ENCODE results near the gene CABP4.

CABP4 gene

DNA sequence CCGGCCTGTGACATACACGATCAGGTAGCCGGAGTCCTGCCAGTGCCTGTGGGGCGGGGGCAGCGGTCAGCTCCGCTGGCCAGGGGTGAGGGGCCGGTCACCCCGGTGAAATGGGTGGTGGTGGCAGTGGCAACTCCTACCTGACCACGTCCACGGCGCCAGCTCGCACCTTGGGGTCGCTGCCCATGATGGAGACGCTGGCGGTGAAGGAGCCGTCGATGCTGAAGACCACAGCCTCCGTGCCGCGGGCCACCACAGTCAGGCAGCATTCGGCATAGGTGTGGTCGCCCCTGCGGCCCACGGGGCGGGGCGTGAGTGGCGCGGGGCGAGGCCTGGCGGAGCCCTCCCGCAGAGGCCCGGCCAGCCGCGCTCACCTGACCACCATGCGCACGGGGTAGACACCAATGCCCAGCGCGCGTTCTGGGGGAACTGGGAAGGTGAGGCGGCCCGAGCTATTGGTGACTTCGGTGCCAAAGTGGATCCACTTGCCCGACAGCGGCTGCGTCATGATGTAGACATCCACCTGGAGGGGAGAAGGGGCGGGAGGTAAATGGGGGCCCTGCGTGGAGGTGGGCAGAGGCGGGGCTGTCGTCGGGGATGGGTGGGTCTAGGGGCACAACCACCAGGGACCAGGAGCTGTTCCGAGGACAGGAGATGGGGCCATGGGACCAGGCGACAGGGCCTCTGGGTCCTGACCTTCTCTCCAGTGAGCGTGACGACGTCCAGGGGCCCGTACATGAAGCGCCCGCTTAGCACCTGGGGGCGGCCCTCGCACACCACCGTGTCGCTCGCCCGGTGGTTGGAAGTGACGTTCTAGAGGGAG lies 38.6 kb downstream of the CABP4 start:
- no peak overlapping the region for H3K4me3 ChIP-seq (ENCODE audit: low read length)
- TF ChIP-seq, protein P1, sequence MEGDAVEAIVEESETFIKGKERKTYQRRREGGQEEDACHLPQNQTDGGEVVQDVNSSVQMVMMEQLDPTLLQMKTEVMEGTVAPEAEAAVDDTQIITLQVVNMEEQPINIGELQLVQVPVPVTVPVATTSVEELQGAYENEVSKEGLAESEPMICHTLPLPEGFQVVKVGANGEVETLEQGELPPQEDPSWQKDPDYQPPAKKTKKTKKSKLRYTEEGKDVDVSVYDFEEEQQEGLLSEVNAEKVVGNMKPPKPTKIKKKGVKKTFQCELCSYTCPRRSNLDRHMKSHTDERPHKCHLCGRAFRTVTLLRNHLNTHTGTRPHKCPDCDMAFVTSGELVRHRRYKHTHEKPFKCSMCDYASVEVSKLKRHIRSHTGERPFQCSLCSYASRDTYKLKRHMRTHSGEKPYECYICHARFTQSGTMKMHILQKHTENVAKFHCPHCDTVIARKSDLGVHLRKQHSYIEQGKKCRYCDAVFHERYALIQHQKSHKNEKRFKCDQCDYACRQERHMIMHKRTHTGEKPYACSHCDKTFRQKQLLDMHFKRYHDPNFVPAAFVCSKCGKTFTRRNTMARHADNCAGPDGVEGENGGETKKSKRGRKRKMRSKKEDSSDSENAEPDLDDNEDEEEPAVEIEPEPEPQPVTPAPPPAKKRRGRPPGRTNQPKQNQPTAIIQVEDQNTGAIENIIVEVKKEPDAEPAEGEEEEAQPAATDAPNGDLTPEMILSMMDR (IDR thresholded peaks at IDR 0.05; ENCODE audit: insufficient read depth, low read depth, low read length, missing control alignments), result no peak
- DNase-seq (ENCODE audit: low read depth), result no peak

GRCh38 chr11:67494371-67495233 lies 39.4 kb downstream of the CABP4 start:
- no peak overlapping the region for H3K4me3 ChIP-seq (ENCODE audit: low read length)
- no peak for DNase-seq (ENCODE audit: low read depth)
- TF ChIP-seq, protein P1 (IDR thresholded peaks at IDR 0.05; ENCODE audit: insufficient read depth, low read depth, low read length, missing control alignments), result no peak

DNA sequence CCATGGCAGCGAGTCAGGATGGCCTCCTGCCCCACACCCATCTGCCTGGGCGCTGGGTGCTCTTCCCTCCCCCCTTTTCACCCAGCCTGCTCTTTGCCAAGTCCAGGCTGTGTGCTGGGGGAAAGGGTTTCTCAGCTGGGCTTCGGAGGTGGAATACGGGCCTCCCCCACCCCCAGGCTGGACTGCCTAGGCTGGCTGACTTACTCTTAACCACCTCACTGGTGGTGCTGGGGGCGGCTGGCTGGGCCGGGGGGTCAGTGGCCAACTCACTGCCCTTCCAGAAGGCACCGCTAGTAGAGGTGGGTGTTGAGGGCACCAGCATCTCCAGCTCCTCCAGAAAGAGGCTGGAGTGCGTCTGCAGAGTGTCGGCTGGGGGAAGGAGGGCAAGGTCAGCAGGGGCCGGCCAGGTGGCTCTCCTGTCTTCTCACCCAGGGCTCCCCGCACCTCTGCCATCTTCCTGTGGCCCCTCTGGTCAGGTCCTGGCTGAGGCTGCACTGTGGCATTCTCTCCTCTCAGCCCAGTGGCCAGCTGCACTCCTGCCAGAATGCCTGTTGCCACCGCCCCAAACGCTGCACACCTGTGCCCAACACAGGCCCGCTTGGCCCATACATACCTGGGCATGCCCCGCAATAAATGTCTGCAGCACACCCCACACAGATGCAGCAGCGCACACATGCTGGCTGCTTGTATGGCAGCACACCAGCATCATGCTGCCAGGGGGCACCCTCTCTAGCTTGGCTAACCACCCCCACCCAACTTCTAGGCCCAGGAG lies 40.3 kb downstream of the CABP4 start:
- no peak for DNase-seq (ENCODE audit: low read depth)
- TF ChIP-seq, protein P1 (IDR thresholded peaks at IDR 0.05; ENCODE audit: insufficient read depth, low read depth, low read length, missing control alignments), result no peak
- no peak overlapping the region for H3K4me3 ChIP-seq (ENCODE audit: low read length)

DNA sequence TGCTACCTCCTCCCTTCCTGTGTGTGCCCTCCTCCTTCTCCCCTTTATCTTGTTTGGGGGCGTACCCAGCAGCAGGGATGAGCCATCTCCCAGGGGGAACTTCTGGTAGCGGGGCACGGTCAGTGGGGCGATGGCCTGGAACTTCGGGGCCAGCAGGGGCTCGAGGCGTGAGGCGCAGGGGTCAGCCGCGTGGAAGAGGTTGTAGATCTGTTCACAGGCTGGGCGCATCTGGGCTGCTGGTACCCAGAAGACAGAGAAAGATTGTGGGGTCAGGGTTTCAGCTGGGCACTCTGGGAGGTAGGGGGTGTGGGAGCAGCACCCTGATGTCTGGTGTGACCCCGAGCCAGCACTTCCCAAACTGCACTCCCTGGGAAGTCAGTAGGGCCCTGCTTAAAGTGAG lies 41.0 kb downstream of the CABP4 start:
- no peak for DNase-seq (ENCODE audit: low read depth)
- TF ChIP-seq, protein P1 (IDR thresholded peaks at IDR 0.05; ENCODE audit: insufficient read depth, low read depth, low read length, missing control alignments), result no peak
- H3K4me3 ChIP-seq (ENCODE audit: low read length), result no peak overlapping the region

DNA sequence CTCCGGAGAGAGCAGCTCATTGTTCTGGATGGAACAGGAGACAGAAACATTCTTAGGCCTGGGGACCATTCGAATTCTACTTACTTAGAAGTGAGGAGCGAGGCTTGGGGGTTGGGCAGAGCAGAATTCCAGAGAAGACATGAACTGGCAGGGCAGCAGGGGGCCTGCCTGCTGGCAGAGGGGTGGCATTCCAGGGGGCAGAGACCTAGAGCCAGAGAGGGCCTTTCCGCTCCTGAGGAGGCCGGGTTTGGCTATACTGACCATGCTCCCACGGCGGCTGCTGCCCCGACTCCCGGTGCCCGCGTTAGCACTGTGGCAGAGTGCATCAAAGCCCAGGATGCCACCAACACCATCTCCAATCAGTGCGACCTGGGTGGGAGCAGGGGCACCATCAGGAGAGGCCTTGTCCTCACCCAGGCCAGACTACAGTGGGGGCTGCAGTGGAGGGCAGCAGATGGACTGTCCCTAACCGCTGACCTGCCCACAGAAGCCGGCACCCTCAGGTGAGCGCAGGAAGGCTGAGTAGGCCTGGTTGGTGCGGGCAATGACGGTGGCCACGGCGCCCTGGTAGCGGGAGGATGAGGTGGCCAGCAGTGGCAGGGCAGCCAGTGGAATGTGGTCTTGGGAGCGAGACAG lies 42.6 kb downstream of the CABP4 start:
- no peak overlapping the region for H3K4me3 ChIP-seq (ENCODE audit: low read length)
- no peak for DNase-seq (ENCODE audit: low read depth)
- TF ChIP-seq, protein P1 (IDR thresholded peaks at IDR 0.05; ENCODE audit: insufficient read depth, low read depth, low read length, missing control alignments), result no peak

DNA sequence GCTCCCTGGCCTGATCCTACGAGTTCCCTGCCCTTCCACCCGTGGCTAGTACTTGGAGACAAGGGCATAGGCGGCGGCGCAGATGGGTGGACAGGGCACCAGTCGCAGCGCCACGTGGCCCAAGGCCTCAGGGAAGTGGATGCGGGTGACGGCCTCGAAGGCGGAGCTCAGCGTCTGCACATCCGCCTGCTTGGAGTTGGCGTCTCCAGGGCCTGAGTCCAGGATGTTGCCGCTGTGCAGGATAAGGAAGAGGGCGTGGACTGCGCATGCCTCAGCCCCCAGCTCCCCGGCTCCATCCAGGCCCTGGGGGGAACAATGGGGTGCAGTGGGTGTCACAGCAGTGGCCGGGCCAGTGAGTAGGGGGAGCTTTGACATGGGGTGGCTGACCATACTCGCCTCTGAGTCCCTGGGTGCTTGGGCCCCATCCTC lies 43.4 kb downstream of the CABP4 start:
- TF ChIP-seq, protein P1 (IDR thresholded peaks at IDR 0.05; ENCODE audit: insufficient read depth, low read depth, low read length, missing control alignments), result no peak
- DNase-seq (ENCODE audit: low read depth), result no peak
- H3K4me3 ChIP-seq (ENCODE audit: low read length), result no peak overlapping the region

Measured in epithelial cell of esophagus (primary cell).